ENCODE measurements around the gene GPR62. TPM values are rescaled to one million over a fixed set of nuclear protein-coding genes. Genes with fewer than 3 reads are reported as not detected.

Gene GPR62
- total and polyA plus RNA-seq, 2 experiments from 2014 or later, result 0.10 to 0.38 TPM

DNA sequence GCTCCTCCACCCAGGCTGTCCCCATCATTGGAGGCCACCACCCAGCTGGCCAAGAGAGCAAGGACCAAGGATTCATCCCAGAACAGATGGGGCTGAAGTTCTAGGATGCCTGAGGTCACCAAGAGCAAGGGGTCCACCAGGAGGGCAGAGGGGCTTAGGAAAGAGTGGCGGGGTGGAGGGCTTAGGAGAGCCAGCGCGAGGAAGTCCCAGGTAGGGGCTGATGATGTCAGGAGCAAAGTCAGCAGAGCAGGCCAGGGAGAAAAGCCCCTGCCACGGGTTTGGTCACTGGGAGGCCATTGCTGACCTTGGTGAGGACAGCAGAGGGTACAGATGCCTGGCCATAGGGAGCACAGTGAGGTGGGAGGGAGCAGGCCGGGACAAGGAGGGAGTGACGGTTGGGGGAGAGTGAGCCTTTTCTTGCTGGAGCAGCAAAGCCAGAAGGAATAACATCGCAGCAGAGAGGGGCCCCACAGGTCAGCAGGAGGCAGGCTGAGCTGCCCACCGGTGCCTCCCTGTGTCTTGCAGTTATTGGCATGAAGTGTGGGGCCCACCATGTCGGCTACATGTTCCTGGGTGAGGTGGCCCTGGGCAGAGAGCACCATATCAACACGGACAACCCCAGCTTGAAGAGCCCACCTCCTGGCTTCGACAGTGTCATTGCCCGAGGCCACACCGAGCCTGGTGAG is 7.8 kb upstream of the GPR62 start:
- DNase-seq (ENCODE audit: low spot score) (no peak), ATAC-seq (no peak)
- H4K20me1 ChIP-seq (replicated peaks; ENCODE audit: insufficient read depth), result no peaks in the 10 kb centered on the region
- TF ChIP-seq, protein P1, sequence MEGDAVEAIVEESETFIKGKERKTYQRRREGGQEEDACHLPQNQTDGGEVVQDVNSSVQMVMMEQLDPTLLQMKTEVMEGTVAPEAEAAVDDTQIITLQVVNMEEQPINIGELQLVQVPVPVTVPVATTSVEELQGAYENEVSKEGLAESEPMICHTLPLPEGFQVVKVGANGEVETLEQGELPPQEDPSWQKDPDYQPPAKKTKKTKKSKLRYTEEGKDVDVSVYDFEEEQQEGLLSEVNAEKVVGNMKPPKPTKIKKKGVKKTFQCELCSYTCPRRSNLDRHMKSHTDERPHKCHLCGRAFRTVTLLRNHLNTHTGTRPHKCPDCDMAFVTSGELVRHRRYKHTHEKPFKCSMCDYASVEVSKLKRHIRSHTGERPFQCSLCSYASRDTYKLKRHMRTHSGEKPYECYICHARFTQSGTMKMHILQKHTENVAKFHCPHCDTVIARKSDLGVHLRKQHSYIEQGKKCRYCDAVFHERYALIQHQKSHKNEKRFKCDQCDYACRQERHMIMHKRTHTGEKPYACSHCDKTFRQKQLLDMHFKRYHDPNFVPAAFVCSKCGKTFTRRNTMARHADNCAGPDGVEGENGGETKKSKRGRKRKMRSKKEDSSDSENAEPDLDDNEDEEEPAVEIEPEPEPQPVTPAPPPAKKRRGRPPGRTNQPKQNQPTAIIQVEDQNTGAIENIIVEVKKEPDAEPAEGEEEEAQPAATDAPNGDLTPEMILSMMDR (conservative IDR thresholded peaks at IDR 0.05; ENCODE audit: low read depth in 2 of 2), result no peak
- TF ChIP-seq ETS1 (IDR thresholded peaks at IDR 0.05) (no peak), ZNF462 (CRISPR knock-in tag; IDR thresholded peaks at IDR 0.05) (no peak), POLR2AphosphoS5 (IDR thresholded peaks at IDR 0.05; ENCODE audit: low read depth) (no peak), EZH2phosphoT487 (IDR thresholded peaks at IDR 0.05; ENCODE audit: unreplicated experiment) (no peak), JUNB (IDR thresholded peaks at IDR 0.05; ENCODE audit: unreplicated experiment) (no peak), NANOG (IDR thresholded peaks at IDR 0.05; ENCODE audit: borderline replicate concordance) (no peak), ZNF114 (CRISPR knock-in tag; IDR thresholded peaks at IDR 0.05) (no peak), CREB1 (CRISPR knock-in tag; IDR thresholded peaks at IDR 0.05; ENCODE audit: low read depth) (no peak), ZNF331 (CRISPR knock-in tag; IDR thresholded peaks at IDR 0.05; ENCODE audit: low read depth) (no peak), STAT1 (IDR thresholded peaks at IDR 0.05; ENCODE audit: unreplicated experiment) (no peak)
- TF ChIP-seq, protein P2, sequence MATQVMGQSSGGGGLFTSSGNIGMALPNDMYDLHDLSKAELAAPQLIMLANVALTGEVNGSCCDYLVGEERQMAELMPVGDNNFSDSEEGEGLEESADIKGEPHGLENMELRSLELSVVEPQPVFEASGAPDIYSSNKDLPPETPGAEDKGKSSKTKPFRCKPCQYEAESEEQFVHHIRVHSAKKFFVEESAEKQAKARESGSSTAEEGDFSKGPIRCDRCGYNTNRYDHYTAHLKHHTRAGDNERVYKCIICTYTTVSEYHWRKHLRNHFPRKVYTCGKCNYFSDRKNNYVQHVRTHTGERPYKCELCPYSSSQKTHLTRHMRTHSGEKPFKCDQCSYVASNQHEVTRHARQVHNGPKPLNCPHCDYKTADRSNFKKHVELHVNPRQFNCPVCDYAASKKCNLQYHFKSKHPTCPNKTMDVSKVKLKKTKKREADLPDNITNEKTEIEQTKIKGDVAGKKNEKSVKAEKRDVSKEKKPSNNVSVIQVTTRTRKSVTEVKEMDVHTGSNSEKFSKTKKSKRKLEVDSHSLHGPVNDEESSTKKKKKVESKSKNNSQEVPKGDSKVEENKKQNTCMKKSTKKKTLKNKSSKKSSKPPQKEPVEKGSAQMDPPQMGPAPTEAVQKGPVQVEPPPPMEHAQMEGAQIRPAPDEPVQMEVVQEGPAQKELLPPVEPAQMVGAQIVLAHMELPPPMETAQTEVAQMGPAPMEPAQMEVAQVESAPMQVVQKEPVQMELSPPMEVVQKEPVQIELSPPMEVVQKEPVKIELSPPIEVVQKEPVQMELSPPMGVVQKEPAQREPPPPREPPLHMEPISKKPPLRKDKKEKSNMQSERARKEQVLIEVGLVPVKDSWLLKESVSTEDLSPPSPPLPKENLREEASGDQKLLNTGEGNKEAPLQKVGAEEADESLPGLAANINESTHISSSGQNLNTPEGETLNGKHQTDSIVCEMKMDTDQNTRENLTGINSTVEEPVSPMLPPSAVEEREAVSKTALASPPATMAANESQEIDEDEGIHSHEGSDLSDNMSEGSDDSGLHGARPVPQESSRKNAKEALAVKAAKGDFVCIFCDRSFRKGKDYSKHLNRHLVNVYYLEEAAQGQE (IDR thresholded peaks at IDR 0.05; ENCODE audit: unreplicated experiment), result no peak
- no peaks in the 10 kb centered on the region for H3K79me2 ChIP-seq (replicated peaks; ENCODE audit: insufficient read depth)
- H3K9me3 Mint-ChIP-seq, result no peaks in the 10 kb centered on the region
- 0 out of 3 replicates have a peak, but pooled peaks cover 2% of the 10 kb centered on the region for H3K36me3 Mint-ChIP-seq (ENCODE audit: low read depth)
- H3K36me3 ChIP-seq (ENCODE audit: insufficient read depth), result no peaks in the 10 kb centered on the region
- H3K4me3 ChIP-seq, result no peak overlapping the region
- no peak overlapping the region for H2AFZ ChIP-seq
- H3K4me2 ChIP-seq, result no peak overlapping the region
- H3K9me2 ChIP-seq (ENCODE audit: insufficient read depth), result no peaks in the 10 kb centered on the region
- no peak overlapping the region for H3K27ac ChIP-seq (ENCODE audit: low read depth)
- no peak overlapping the region for H3K27ac Mint-ChIP-seq
- peaks cover 3% of the 10 kb centered on the region; the same call in 1 of the 3 replicates for H3K4me1 Mint-ChIP-seq
- H3K27me3 ChIP-seq (ENCODE audit: insufficient read depth), result peaks cover 14% of the 10 kb centered on the region; the same call in 1 of the 2 replicates
- peaks cover 24% of the 10 kb centered on the region for H3K27me3 Mint-ChIP-seq (ENCODE audit: insufficient read depth, low read depth, poor library complexity)
- H3F3A ChIP-seq (replicated peaks; ENCODE audit: low read depth), result no peaks in the 10 kb centered on the region
- H3K4me1 ChIP-seq (ENCODE audit: insufficient read depth), result no peaks in the 10 kb centered on the region
- H3K4me3 Mint-ChIP-seq, result no peak overlapping the region; the same call in 2 of the 3 replicates
